Lower leg skin (tissue), 3 donors: ENCODE measurements around the gene LSM4.

Experiments
- CTCF ChIP-seq, 3 donors: fragments of 450-650 bp; IDR thresholded peaks; one replicate each; pipeline ENCODE4 v1.5.1; 2016; ENCODE audit warnings: antibody characterized with exemption in 3 of 3, mild to moderate bottlenecking in 3 of 3, moderate library complexity in 2 of 3
- POLR2A ChIP-seq, 2 donors: fragments of 450-650 bp; IDR thresholded peaks; one replicate each; pipeline ENCODE4 v1.6.1; 2016 to 2017; ENCODE audit warnings: antibody characterized with exemption in 2 of 2, mild to moderate bottlenecking in 1 of 2, moderate library complexity in 1 of 2

- TF ChIP-seq CTCF (IDR thresholded peaks at IDR 0.05): no peak
- TF ChIP-seq POLR2A (IDR thresholded peaks at IDR 0.05): no peak
Observed at GRCh38 chr19:18304208-18304457, 18.7 kb downstream of the LSM4 start.
